IMR-90 (cell line): ENCODE results near the gene MPL. TPM values are rescaled to one million over a fixed set of nuclear protein-coding genes. Genes with fewer than 3 reads are reported as not detected.
"Not testable (repeated sequence)": the region's sequence is repeated elsewhere in the genome, so short reads cannot be mapped to it uniquely, and the experiment has no call there.

Experiments used
- ATAC-seq: fragments of 200-7000 bp; cut with Tn5 transposase; 2 replicates; pipeline ENCODE4 v1.9.1; 2020; ENCODE audit warnings: low read depth, mild to moderate bottlenecking, moderate library complexity
- BruUV-seq: library from RNA; stranded (reverse); fragments of 400-500 nt; replicated peaks from 2 replicates; lab custom pipeline; 2021; lab: Mats Ljungman, UMichigan
- CTCF ChIA-PET: fragments of 300-600 bp; formaldehyde crosslinking; extraction: SDS; loops from one replicate; lab custom pipeline; 2021; ENCODE audit warnings: antibody characterized with exemption; lab: Yijun Ruan, JAX
- POLR2A ChIA-PET: fragments of 300-600 bp; sonication (Branson Sonifier 250); formaldehyde crosslinking; loops from one replicate; lab custom pipeline; 2022; ENCODE audit warnings: antibody characterized with exemption; ENCODE audit not compliant: unreplicated experiment; lab: Charles Lee
- DNase-seq: peaks from one replicate; pipeline ENCODE4 v3.0.0; 2013
- H2AFZ ChIP-seq: replicated peaks from 2 replicates; pipeline ENCODE3; 2013; ENCODE audit warnings: low read length, mild to moderate bottlenecking; ENCODE audit not compliant: poor library complexity
- H2AK5ac ChIP-seq: 2 replicates; pipeline ENCODE4 v1.6.1; 2013; ENCODE audit warnings: low read depth, low read length, inconsistent platforms
- H2AK9ac ChIP-seq: replicated peaks from 2 replicates; pipeline ENCODE3; 2013; ENCODE audit warnings: mild to moderate bottlenecking, low read depth, low read length, moderate library complexity; ENCODE audit not compliant: poor library complexity
- H2BK120ac ChIP-seq: 2 replicates; pipeline ENCODE4 v1.6.1; 2013; ENCODE audit warnings: low read depth, low read length, inconsistent platforms
- H2BK15ac ChIP-seq: 3 replicates; pipeline ENCODE4 v1.6.1; 2013; ENCODE audit warnings: low read depth, low read length, inconsistent platforms
- H2BK20ac ChIP-seq: 2 replicates; pipeline ENCODE4 v1.6.1; 2013; ENCODE audit warnings: low read depth, mild to moderate bottlenecking, inconsistent platforms, low read length, moderate library complexity
- H2BK5ac ChIP-seq: 2 replicates; pipeline ENCODE4 v1.6.1; 2013; ENCODE audit warnings: mild to moderate bottlenecking, low read depth, low read length, inconsistent platforms; ENCODE audit not compliant: poor library complexity, severe bottlenecking
- H3K14ac ChIP-seq: replicated peaks from 2 replicates; pipeline ENCODE4 v1.6.1; 2013; ENCODE audit warnings: low read depth, low read length, inconsistent platforms
- H3K18ac ChIP-seq: 2 replicates; pipeline ENCODE4 v1.6.1; 2013; ENCODE audit warnings: low read depth, low read length, control low read depth
- H3K23ac ChIP-seq: 2 replicates; pipeline ENCODE4 v1.6.1; 2013; ENCODE audit warnings: low read depth, low read length, inconsistent platforms
- H3K27ac ChIP-seq: 2 replicates; pipeline ENCODE4 v1.5.1; 2013; ENCODE audit warnings: mild to moderate bottlenecking, control low read depth, low read length; ENCODE audit not compliant: insufficient read depth
- H3K27me3 ChIP-seq: 2 replicates; pipeline ENCODE4 v1.6.1; 2013; ENCODE audit warnings: low read length; ENCODE audit not compliant: control insufficient read depth, insufficient read depth
- H3K36me3 ChIP-seq: 2 replicates; pipeline ENCODE4 v1.6.1; 2013; ENCODE audit warnings: low read length, mixed read lengths; ENCODE audit not compliant: control insufficient read depth, insufficient read depth
- H3K4ac ChIP-seq: 2 replicates; pipeline ENCODE4 v1.6.1; 2013; ENCODE audit warnings: low read depth, low read length, inconsistent platforms
- H3K4me1 ChIP-seq: 2 replicates; pipeline ENCODE4 v1.6.1; 2013; ENCODE audit warnings: low read length, mixed read lengths; ENCODE audit not compliant: control insufficient read depth, insufficient read depth
- H3K4me2 ChIP-seq: 2 replicates; pipeline ENCODE4 v1.6.1; 2013; ENCODE audit warnings: low read depth, mild to moderate bottlenecking, control low read depth, low read length, moderate library complexity
- H3K4me3 ChIP-seq: 2 replicates; pipeline ENCODE4 v1.5.1; 2013; ENCODE audit warnings: low read depth, mild to moderate bottlenecking, control low read depth, low read length, moderate library complexity; ENCODE audit not compliant: insufficient read depth
- H3K56ac ChIP-seq: 2 replicates; pipeline ENCODE4 v1.6.1; 2013; ENCODE audit warnings: low read length, inconsistent platforms; ENCODE audit not compliant: insufficient read depth; ENCODE audit errors: extremely low read depth
- H3K79me1 ChIP-seq, 2 experiments: 2 replicates each; pipeline ENCODE4 v1.6.1; 2013; ENCODE audit warnings: low read length in 2 of 2, inconsistent platforms in 1 of 2, low read depth in 1 of 2
- H3K9ac ChIP-seq: 2 replicates; pipeline ENCODE4 v1.6.1; 2013; ENCODE audit warnings: low read depth, low read length, control low read depth
- H3K9me1 ChIP-seq: 2 replicates; pipeline ENCODE4 v1.6.1; 2013; ENCODE audit warnings: low read length, inconsistent platforms; ENCODE audit not compliant: insufficient read depth
- H3K9me3 ChIP-seq: 2 replicates; pipeline ENCODE4 v1.6.1; 2013; ENCODE audit warnings: low read length; ENCODE audit not compliant: control insufficient read depth, insufficient read depth
- H4K20me1 ChIP-seq: 2 replicates; pipeline ENCODE4 v1.6.1; 2013; ENCODE audit warnings: low read length, inconsistent platforms; ENCODE audit not compliant: insufficient read depth
- H4K5ac ChIP-seq: 2 replicates; pipeline ENCODE4 v1.6.1; 2013; ENCODE audit warnings: mild to moderate bottlenecking, low read depth, low read length, control low read depth
- H4K8ac ChIP-seq, 2 experiments: 2 replicates each; pipeline ENCODE4 v1.6.1; 2013; ENCODE audit warnings: low read depth in 2 of 2, low read length in 2 of 2, control low read depth in 1 of 2, inconsistent platforms in 1 of 2
- H4K91ac ChIP-seq: 2 replicates; pipeline ENCODE4 v1.6.1; 2013; ENCODE audit warnings: low read depth, low read length, inconsistent platforms; ENCODE audit not compliant: insufficient read depth
- WGBS, 2 experiments: methylation state at CpG; one replicate each; pipeline versions ENCODE4 v1.1.5 to v1.1.7; 2013; ENCODE audit warnings: missing lambda C conversion rate in 2 of 2; ENCODE audit not compliant: insufficient read length in 1 of 2; ENCODE audit errors: extremely low coverage in 2 of 2; 5-methylcytosine and 5-hydroxymethylcytosine counted together
- dilution Hi-C: fragments of 300-500 bp; cut with HindIII; formaldehyde crosslinking; loops from one replicate; pipeline ENCODE4 v1.14.3; 2018; ENCODE audit warnings: low sequenced_read_pairs; ENCODE audit not compliant: unreplicated experiment
- in situ Hi-C: fragments of 300-500 bp; cut with MboI; formaldehyde crosslinking; loops from 3 replicates; pipeline ENCODE4 v1.14.3; 2019; ENCODE audit warnings: low sequenced_read_pairs, inconsistent platforms, mixed read lengths
- intact Hi-C: fragments of 100-400 bp; cut with micrococcal nuclease; formaldehyde crosslinking; loops from 2 replicates; pipeline ENCODE4 v1.10.0; 2022
- polyA plus RNA-seq, 3 experiments: library from polyadenylated mRNA; depleted of rRNA; stranded (reverse); fragments of >200 nt; gene quantifications; 2 replicates each; pipeline ENCODE4 v1.2.3, GENCODE V29; 2012; ENCODE audit warnings: low replicate concordance in 1 of 3
- total RNA-seq: library from RNA; depleted of rRNA; stranded (reverse); fragments of >200 nt; gene quantifications from 2 replicates; pipeline ENCODE4 v1.2.3, GENCODE V29; 2012

MPL gene
- total and polyA plus RNA-seq, 2 of the 4 experiments (the other 2 are of a cell fraction): 0.12 TPM; not detected in 1

- H4K91ac ChIP-seq, in situ Hi-C loops: not testable (repeated sequence)
- peaks cover 23% of the 10 kb centered on the region for H3K4me1 ChIP-seq
Observed at GRCh38 chr1:43369779-43370178, 32.2 kb downstream of the MPL start.

More at GRCh38 chr1:43369779-43370178, 32.2 kb downstream of the MPL start:
- H3K4ac ChIP-seq, ATAC-seq, H3K4me2 ChIP-seq, H2BK15ac ChIP-seq, H3K9me3 ChIP-seq, H2AFZ ChIP-seq, H3K9ac ChIP-seq, H3K27ac ChIP-seq, H2BK20ac ChIP-seq, H3K4me3 ChIP-seq, H3K23ac ChIP-seq, DNase-seq, H2BK120ac ChIP-seq, POLR2A ChIA-PET, dilution Hi-C loops, H2AK5ac ChIP-seq, H4K8ac ChIP-seq, H4K5ac ChIP-seq, H3K56ac ChIP-seq, H3K18ac ChIP-seq, H2BK5ac ChIP-seq, H3K14ac ChIP-seq, H3K27me3 ChIP-seq, intact Hi-C loops, BruUV-seq, H2AK9ac ChIP-seq: not testable (repeated sequence)
- Histone ChIP-seq H3K9me1 (peaks cover 17% of the 10 kb centered on the region), H3K36me3 (peaks cover 15% of the 10 kb centered on the region), H4K20me1 (peaks cover 19% of the 10 kb centered on the region), H3K79me1 (peaks cover 38 to 79% of the 10 kb centered on the region in 2 experiments)
- CTCF ChIA-PET: interaction anchor here (0.7 kb wide), 1 partner anchor 10 kb away, joined by 3 read pairs; no protein-coding TSS in a partner anchor
- WGBS, 2 experiments: 100% methylated on average over 1 of the region's 6 CpGs; no CpG with 5 or more reads in 1 of the 2 experiments
